Pulmonary artery endothelial cell (primary cell): ENCODE measurements around the gene BAK1. TPM values are rescaled to one million over a fixed set of nuclear protein-coding genes. Genes with fewer than 3 reads are reported as not detected.
"Not testable (repeated sequence)": the region's sequence is repeated elsewhere in the genome, so short reads cannot be mapped to it uniquely, and the experiment has no call there.

Experiments used
- DNase-seq: peaks from one replicate; pipeline ENCODE4 v3.0.0-alpha.2; 2011; ENCODE audit warnings: low read depth, low spot score
- total RNA-seq: library from RNA; depleted of rRNA; stranded (reverse); fragments of >200 nt; gene quantifications from 2 replicates; pipeline ENCODE4 v1.2.3, GENCODE V29; 2014

Gene BAK1
- total RNA-seq, 1 donor from 2014 or later, result 22.9 TPM

GRCh38 chr6:33552883-33553282, 27.2 kb downstream of the BAK1 start:
- DNase-seq, result not testable (repeated sequence)

GRCh38 chr6:33552252-33552651, 27.8 kb downstream of the BAK1 start:
- DNase-seq, result no peak

- DNase-seq, result no peak
Measured at GRCh38 chr6:33551538-33551937, 28.5 kb downstream of the BAK1 start.

GRCh38 chr6:33549896-33550295, 30.2 kb downstream of the BAK1 start:
- DNase-seq, result no peak

GRCh38 chr6:33549196-33549595, 30.9 kb downstream of the BAK1 start:
- DNase-seq, result no peak

- DNase-seq, result no peak
Measured at GRCh38 chr6:33547499-33547898, 32.6 kb downstream of the BAK1 start.

- DNase-seq, result no peak
Measured at GRCh38 chr6:33546766-33547165, 33.3 kb downstream of the BAK1 start.

GRCh38 chr6:33545292-33545691, 34.8 kb downstream of the BAK1 start:
- not testable (repeated sequence) for DNase-seq

GRCh38 chr6:33543116-33543515, 37.0 kb downstream of the BAK1 start:
- DNase-seq, result no peak

GRCh38 chr6:33540768-33541167, 39.3 kb downstream of the BAK1 start:
- DNase-seq, result no peak

GRCh38 chr6:33534702-33535101, 45.4 kb downstream of the BAK1 start:
- DNase-seq, result no peak

GRCh38 chr6:33533163-33533869, 46.8 kb downstream of the BAK1 start:
- not testable (repeated sequence) for DNase-seq

- not testable (repeated sequence) for DNase-seq
Measured at GRCh38 chr6:33532431-33532830, 47.6 kb downstream of the BAK1 start.

GRCh38 chr6:33530617-33531016, 49.5 kb downstream of the BAK1 start:
- DNase-seq, result not testable (repeated sequence)

Other genes starting within 250 kb of the BAK1 start
- 19.9 and 40.4 TPM in 2 replicates for gene KIFC1, start 188.5 kb downstream of the BAK1 start, total RNA-seq
- gene PHF1, start 169.3 kb downstream of the BAK1 start, total RNA-seq, result 6.8 and 10.7 TPM in 2 replicates
- 49.5 and 51.8 TPM in 2 replicates for gene CUTA, start 162.2 kb downstream of the BAK1 start, total RNA-seq
- 1.5 and 2.2 TPM in 2 replicates for gene SYNGAP1, start 160.2 kb downstream of the BAK1 start, total RNA-seq
- 6.1 and 6.7 TPM in 2 replicates for gene ZBTB9, start 125.7 kb downstream of the BAK1 start, total RNA-seq
- gene ITPR3, start 41.0 kb upstream of the BAK1 start, total RNA-seq, result 59.5 and 62.5 TPM in 2 replicates
- 16.1 and 24.6 TPM in 2 replicates for gene UQCC2, start 131.4 kb upstream of the BAK1 start, total RNA-seq
- not detected in 2 replicates for gene IP6K3, start 166.6 kb upstream of the BAK1 start, total RNA-seq
- gene LEMD2, start 208.9 kb upstream of the BAK1 start, total RNA-seq, result 40.4 and 58.0 TPM in 2 replicates
- not detected in 2 replicates for gene MLN, start 223.7 kb upstream of the BAK1 start, total RNA-seq